Stimulated activated CD8-positive, alpha-beta memory T cell treated with anti-CD3 and anti-CD28 coated beads, Interleukin-4, amount 100 ng/mL, for 24 hours (primary cell): ENCODE measurements around the gene GPR85.
"Not testable (repeated sequence)": the region's sequence is repeated elsewhere in the genome, so short reads cannot be mapped to it uniquely, and the experiment has no call there.

Source experiments
- DNase-seq: peaks from one replicate; pipeline ENCODE4 v3.0.0-alpha.2; 2020; ENCODE audit warnings: low read depth

Gene GPR85, protein sequence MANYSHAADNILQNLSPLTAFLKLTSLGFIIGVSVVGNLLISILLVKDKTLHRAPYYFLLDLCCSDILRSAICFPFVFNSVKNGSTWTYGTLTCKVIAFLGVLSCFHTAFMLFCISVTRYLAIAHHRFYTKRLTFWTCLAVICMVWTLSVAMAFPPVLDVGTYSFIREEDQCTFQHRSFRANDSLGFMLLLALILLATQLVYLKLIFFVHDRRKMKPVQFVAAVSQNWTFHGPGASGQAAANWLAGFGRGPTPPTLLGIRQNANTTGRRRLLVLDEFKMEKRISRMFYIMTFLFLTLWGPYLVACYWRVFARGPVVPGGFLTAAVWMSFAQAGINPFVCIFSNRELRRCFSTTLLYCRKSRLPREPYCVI

DNA sequence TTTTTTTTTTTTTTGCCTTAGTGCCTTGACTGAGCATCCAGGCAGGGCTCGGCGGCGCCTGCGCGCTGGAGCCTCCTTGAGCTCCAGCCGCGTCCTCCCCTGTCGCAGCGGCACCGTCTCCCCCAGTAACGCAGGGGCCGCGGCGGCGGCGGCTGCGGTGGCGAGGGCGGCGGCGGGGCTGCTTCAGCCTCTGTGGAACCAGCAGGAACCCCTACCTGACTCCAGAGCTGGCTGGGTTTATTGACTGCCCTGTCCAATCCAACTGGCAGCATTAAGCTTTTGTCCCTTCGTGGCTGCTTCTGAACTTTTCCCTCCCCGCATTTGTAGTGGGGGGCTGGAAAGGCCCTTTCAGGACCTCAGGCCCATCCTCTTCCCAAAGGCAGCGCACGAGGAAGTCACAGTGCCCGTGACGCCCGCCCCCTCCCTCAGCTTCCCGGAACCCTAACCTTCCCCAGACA is at the start of gene GPR85:
Gene GPR85 (minus strand): TSS at position 397 of the 458 bp plus-strand sequence. CDS start 2,106 bp downstream, outside the sequence.
- DNase-seq, result peak; percentile 2

DNA sequence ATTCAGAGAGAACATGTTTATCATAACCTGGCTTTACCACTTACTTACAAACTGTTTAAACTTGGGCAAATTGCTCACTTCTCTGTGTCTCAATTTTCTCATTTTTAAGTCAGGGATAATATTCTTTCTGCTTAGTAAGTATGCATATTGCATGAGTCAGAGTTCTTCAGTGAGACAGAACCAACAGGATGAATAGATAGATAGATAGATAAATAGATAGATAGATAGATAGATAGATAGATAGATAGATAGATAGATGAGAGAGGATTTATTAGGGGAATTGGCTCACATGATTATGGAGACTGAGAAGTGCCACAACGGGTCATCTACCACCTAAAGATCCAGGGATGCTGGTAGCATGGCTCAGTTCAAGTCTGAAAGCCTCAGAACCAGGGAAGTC is 47.4 kb upstream of the GPR85 start:
- DNase-seq, result no peak

DNA sequence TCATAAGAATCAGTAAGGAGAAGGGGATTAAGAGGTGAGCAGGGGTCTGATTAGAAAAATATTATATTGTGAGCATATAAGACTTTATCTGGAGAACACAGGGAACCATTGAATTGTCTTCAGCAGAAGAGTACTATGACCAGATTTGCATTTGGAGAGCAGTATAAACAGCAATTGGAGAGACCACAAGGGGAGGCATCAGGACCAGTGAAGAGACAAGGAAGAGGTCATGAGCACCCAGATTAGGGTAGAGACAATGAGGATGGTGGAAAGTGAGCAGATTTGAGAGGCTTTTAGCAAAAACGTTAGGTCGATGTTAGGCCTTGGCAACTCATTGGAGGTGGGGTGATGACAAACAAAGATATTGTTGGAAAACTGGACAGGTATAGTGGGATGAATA is 44.7 kb upstream of the GPR85 start:
- no peak for DNase-seq

DNA sequence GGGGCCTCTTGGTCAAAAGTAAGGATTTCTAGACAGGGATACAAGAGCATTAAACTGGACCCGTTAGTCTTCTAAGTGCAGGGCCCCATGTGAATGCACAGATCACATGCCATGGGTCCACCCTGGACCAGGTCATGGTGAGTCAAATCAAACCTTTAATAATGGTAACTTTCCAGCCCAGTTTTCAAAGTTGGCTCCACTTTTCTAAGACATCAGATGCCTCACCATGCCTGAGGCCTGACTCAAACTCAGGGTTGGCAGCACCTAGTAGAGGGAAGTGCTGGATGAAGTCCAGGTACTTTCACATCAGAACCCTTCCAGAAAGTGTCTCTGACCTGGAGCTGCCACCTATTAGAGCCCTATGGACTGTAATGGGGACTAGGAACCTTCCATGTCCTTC is 41.4 kb upstream of the GPR85 start:
- no peak for DNase-seq

DNA sequence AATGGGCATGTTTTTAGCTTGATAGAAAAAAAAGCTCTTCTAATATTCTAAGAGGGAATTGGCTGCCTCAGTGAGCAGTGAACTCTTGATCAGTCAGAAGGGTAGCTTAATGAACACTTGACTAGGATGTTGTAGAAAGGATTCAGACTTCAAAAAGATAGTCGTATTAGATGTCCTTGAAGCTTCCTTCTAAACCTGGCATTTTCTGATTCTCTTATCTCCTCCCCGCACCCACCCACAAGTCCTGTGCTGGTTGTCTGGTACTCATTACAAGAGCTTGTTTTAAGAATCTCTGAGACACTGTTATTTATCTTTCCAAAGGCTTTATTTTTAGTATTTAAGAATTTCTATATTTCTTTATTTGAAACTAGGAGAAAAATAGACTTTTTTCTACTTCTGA is 39.1 kb upstream of the GPR85 start:
- DNase-seq, result no peak

DNA sequence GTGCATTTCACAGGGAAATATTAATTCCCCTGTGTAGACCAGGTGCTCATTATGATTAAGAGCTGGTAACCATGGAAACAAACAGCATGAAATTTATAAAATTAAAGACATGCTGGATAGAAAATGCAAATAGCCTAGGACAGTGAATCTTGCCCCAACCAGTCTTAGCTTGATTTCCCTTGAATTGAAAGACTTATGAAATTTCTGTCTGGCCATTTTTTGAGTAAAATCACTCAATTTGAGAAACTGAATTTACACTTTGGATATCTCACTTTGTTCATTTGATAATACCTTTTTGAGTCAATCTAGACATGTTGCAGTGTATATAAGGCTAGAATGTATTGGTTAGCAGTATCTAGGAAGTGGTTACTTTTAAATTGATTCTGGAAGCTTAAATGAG is 36.1 kb upstream of the GPR85 start:
- DNase-seq, result no peak

DNA sequence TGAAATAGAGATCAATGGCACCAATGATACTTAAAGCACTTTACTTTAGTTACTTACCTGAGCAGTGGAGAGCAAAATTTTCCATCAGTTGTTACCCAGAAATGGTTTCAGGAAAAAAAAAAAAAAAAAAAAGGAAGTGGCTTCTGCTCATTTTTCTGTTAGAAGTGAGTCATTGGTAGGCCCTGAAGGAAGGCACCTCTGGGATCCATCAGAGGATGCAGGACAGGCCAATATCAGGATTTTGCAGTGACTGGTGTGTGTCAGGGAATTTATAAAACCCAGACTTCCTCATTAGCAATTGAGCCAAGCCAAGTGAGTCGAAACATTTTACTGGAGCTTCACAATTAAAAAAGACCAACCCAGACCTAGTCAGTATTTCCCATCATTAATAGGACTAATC is 34.0 kb upstream of the GPR85 start:
- no peak for DNase-seq

DNA sequence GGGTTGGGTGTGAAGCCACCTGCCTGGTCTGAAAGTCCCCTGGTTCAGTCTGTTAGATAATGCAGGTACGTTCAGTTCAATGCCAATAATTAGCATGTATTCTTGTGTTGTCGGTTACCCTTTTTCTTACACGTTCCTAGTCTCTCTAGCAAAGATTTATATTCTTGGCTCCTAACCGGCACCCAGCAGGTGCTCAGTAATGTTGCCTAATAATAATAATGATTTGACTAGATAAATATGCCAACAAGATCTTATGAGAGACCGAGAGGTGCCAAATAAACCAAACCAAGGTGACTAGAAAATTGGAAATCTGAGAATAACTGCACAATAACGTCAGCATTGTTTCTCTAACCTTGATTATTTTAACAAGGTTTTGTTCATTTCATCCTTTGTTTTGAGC is 32.8 kb upstream of the GPR85 start:
- DNase-seq, result no peak

DNA sequence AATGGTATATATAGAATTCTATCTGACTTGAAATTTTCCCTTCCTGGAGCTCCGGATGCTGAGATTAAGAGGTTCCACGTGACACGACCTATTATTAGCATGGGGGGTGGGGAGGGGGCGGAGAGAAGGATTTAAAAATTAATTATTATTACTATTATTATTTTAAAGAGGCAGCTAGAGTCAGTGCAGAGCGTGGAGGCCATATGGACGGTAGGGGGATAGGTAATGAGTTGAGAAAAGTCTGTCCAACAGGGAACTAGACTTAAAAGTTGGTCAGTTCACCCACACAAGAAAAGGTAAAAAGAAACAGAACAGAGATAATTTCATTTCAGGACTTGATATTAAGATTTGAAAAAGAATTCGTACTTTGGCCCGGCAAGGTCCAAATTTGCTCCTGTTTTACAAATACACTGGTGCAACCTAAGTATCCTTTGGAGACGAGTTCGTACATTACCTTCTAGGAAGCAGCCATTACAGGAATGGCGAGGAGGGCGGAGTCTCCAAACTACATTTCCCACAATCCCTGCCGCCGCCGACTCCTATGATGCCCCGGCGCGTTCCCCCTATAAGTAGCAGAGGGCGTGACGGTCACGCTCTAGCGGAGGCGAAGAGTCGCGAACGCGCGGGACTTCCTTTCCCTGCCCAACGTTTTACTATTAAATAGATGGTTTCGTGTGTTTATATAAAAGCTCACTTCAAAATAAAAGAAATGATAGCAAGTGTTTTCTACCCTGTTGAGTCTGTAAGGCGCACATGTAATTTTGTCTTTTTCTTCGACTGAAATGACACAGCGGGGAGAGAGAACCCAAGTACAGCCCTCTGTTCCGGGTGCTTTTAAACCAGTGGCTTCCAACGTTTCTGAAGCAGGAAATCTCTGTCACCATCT is 31.7 kb upstream of the GPR85 start, which contains the start of gene SMIM30:
Gene SMIM30 (minus strand): TSS at position 481 of the 886 bp plus-strand sequence. CDS start 976 bp downstream, outside the sequence.
- DNase-seq, result peak; percentile 86

DNA sequence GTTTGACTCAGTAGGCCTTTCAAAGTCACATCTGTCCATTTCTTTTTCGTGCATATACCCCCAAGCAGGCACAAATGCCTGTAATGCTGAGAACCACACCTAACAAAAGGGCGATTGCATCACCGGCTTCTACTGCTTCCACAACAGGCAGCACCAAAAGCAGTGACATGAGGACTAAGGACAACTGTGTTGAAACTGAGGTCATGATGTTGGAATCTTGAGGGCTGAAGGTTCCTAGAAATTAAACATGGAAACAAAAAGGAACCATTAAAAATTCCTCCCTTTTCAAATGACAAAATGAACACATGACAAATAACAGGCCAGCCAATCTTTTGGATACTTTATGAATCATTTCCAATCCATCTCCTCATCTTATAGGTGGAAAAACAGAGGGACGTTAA is 30.7 kb upstream of the GPR85 start:
- DNase-seq, result not testable (repeated sequence)

DNA sequence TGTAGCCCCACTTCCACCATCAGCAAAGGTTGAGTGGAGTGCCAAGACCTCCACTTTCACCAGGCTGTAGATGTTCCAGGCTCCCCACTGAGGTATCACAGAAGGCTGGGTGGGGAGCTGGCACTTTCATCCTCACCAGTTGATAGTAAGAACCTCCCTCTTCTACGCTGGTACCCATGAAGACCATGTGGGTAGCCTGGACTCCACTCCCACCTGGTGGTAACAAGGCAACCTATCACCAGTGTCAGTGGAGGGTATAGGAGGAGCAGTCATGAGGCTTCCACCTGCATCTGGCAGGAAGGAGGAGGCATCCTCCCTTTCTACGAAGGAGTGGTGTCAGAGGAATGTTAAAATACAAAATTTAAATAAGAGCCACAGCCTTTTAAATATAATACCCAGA is 27.3 kb upstream of the GPR85 start:
- no peak for DNase-seq

DNA sequence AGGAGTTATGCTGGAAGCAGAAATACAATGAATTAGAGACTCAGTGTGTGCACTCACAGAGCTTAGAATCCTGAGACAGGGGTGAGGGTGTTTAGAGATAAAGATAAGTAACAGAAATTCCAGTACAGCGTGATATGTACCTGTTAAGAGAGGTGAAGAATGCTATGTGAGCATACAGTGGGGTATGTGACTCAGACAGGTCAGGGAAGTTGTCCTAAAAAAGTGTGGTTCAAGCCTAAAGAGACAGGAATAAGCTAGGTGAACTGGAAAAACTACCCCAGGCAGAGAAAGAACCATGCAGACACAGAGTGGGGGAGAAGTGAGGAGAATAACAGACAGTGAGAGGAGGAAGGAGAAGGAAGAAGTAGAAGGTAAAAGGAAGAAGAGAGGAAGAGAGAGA is 23.1 kb upstream of the GPR85 start:
- no peak for DNase-seq

DNA sequence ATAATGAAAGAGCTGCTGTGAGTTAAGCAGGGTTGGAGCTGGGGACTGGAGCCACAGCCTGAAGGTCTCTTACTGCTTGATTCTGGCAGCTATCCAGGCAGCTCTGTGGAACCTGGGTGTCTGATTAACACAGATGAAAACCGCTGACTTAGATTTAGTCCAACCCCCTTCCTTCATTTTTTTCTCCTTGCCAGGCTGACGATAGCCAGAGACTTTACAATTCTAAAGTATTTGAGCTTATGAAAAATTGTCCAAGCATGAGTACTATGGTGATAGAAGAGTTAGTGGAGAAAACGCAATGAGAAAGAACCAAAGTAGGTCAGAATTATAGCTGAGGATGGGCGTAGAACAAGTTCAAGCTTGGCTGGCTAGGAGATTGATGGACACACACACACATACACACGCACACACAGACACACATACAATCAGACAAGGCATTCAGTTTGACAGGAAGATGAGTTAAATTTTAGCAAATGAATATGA is 13.5 kb upstream of the GPR85 start:
- no peak for DNase-seq

DNA sequence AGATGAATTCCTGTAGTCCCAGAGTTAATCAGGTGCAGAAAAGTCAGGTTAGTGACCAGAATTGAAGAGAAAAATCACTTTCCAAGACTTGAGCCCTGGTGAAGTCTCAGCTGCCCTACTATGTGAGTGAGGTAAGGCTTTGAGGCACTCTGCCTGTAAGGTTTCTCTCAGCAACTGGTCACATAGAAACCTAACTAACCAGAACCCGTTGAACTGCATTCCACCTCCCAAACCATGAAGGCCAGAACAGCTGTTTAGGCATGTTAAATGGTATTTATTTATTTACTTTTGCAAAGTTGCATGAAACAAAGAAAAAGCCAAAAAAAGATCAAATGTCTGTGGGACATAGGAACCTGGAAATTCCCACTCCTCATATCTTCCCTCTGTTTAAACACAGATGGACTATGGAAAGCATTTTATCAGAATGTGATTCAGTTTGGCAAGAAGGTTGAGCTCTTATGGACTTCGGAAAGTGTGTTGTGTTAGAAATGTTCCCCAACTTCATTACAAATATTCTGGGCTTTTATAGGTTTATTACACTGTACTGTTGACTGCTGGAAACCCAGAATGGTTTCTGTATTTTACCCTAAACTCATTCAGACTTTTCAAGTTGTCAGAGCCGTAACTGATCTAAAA is 12.8 kb upstream of the GPR85 start:
- no peak for DNase-seq

DNA sequence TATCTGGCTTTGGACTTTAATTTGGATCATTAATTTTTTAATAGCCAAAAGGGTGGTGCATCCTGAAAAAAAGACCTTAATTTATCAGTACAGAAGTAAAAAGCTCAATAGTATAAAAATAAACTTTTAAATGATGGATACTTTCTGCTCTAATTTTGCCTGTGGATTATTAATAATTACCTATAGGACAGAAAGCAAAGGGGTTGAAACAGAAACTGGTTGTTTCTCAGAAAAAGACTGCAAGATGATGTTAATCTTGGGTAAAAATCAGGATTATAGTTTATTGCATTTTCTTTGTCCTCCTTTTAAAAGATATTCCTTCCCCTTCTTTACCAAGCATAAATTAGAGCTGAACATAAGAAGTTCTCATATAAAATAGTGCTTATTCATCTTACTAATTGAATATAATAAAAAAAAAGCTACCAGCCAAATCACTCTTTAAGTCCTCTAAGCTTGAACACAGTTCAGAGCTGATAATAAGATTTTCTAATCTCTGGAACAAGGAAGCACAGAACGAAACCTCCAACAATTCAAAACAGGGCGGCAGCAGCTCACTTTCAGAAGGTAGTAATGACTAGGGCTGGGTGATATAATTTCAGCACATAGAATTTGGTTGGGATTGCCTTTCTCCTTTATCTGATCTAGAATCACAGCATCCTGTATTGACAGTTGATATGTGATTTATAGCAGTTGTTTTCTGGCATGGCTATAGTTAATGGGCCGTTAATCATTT is 8.1 kb upstream of the GPR85 start:
- no peak for DNase-seq

DNA sequence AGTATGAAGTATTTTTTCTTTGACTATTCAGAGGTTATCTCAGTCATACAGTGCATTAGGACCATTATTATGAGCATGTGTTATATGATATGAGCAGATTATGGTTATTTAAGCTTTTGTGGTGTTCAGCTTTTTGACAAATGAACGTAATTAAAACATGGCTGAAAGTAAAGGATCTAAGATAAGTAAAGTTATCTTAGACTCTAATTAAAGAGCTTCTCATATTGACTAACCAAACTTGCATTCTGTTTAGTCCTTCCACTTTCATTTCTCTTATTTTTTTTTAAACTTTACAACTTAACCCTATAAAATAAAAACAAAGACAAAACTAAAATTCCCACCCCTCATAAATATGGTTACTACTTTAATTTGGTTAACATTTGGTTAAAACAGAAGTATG is 6.9 kb upstream of the GPR85 start:
- no peak for DNase-seq

DNA sequence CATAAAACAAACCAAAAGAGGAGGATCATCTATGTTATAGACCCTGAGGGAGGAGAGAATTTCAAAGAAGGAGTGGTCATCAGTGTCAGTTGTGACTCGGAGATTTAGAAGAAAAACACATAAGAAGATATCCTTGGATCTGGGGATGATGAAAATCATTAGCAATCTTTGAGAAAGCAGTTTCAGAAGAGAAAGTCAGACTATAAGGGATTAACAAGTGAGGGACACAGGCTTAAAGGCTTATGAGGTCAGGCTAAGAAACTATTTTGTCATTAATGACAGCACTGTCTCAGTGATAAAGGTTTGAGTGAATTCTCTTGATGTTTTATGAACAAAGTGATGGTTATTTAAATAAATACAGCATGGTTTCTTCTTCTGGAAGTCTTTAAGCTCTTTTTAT is 6.1 kb upstream of the GPR85 start:
- DNase-seq, result no peak

DNA sequence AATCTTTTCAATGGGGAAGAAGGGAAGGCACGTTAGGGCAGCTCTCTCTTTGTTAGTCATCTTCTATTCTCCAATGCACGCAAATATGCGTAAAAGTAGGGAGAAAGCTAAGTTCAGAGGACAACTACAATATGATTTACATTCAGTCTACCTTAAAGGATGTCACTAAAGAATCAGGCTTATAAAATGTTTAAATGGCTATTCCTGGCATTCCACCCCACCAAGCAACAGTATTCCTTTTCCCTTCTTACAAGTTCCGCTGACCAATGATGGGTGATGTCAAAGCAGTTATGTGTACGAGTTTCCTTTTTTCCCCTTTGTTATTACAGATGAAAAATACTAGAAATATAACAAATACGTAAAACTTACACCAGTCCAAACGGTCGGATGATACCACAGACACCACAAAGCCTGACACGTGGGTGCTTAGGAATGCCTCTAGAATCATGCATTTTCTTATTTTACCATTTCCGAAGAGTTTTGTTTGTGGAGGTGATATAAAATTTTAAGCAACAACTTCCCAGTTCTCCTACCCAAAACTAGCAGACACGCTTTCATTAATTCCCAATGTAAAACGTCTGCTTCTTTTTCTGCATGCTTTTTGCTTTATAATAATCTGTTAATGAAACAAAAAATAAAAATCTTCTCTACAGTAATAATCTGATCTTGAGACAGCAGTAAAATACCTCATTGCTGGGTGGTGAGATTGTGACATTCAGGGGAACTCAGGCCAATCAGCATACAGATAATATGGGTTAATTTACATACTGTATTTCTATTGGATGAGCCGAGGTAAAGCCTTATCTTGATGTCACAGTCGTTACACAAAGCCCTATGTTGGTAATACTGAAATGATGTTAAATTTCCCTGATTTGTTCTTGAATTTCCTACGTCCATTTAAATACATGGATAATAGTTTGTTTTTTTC is 708 bp upstream of the GPR85 start:
- DNase-seq, result no peak

DNA sequence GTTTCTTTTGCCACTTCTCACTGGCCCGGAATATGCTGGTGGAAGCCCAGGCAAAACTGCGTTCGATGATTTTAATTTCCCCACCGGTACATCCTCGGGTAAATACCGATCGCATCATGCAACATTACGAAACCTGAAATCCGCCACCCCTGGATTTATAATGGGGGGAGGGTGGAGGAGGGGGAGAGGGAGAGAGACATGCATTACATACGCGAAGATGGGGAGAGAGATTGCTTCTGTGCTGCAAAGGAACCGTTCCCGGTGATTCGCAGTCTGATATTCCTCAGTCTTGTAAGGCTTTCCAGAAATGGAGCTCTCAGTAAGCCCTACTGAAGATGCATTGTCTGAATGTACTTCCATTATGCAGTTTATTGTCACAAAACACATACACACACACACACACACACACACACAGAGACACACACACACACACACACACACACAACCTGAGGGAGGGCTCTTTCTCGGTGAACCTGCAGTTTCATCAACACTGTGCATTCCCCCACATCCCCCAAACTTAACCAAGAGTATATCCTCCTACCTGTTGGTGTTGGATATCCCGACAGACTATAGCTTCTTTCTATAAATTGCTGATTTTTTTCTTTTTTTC is 741 bp downstream of the GPR85 start:
- DNase-seq, result no peak

DNA sequence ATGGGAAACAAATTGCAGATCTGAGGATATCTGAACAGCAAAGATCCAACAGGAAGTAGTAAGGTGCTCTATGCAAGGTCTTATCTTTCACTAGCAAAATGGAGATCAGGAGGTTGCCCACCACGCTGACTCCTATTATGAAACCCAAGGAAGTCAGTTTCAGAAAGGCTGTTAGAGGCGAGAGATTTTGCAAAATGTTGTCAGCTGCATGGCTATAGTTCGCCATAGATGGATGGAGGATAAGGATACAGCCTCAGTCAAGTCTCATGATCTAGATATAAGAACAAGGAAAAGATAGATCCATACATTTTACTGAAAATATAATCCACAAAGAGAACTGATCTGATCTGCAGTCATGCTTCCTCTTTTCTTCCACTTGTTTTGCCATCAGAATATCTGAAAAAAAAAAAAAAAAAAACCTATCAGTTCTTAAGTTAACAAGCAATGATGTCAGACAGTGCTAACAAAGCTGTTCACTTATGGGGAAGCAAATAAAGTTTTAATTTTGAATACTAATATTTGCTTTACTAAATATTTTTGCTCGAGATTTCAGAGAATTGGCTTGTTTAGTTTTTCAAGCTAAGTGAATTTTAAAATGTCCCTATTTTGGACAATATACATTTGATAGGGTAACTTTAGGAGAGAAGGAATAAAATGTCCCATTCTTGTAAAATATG is 2.0 kb downstream of the GPR85 start:
- DNase-seq, result no peak
